ENCODE measurements around the gene TECPR1.
A peak's percentile ranks its signal among the peaks of the same experiment; 100 is the strongest.

The TECPR1 gene

GRCh38 chr7:98284335-98285036, 32.5 kb upstream of the TECPR1 start:
- no peak for DNase-seq

- no peak for DNase-seq
Observed at GRCh38 chr7:98283887-98284222, 31.8 kb upstream of the TECPR1 start.

- no peak for DNase-seq
Observed at GRCh38 chr7:98283127-98283886, 31.3 kb upstream of the TECPR1 start.

GRCh38 chr7:98282703-98283102, 30.7 kb upstream of the TECPR1 start:
- no peak for DNase-seq

GRCh38 chr7:98281757-98282606, 29.9 kb upstream of the TECPR1 start:
- DNase-seq, result no peak

GRCh38 chr7:98280791-98281756, 29.0 kb upstream of the TECPR1 start, which contains the start of gene BRI3:
Gene BRI3, plus strand, starts transcription at chr7:98281686. Its CDS starts 110 bp downstream, at chr7:98281796.
- DNase-seq, result peak; percentile 92

GRCh38 chr7:98280296-98280695, 28.3 kb upstream of the TECPR1 start:
- no peak for DNase-seq

GRCh38 chr7:98278936-98279335, 26.9 kb upstream of the TECPR1 start:
- peak; percentile 17 for DNase-seq

GRCh38 chr7:98278408-98278807, 26.4 kb upstream of the TECPR1 start:
- DNase-seq, result no peak

- DNase-seq, result no peak
Observed at GRCh38 chr7:98276241-98276761, 24.3 kb upstream of the TECPR1 start.

GRCh38 chr7:98267303-98267702, 15.3 kb upstream of the TECPR1 start:
- DNase-seq, result no peak

- DNase-seq, result no peak
Observed at GRCh38 chr7:98266840-98267239, 14.8 kb upstream of the TECPR1 start.

- DNase-seq, result no peak
Observed at GRCh38 chr7:98265841-98266271, 13.8 kb upstream of the TECPR1 start.

- DNase-seq, result no peak
Observed at GRCh38 chr7:98257701-98258100, 5.7 kb upstream of the TECPR1 start.

- DNase-seq, result no peak
Observed at GRCh38 chr7:98256431-98256830, 4.4 kb upstream of the TECPR1 start.

GRCh38 chr7:98254951-98255610, 3.0 kb upstream of the TECPR1 start:
- no peak for DNase-seq

- no peak for DNase-seq
Observed at GRCh38 chr7:98254516-98254915, 2.5 kb upstream of the TECPR1 start.

- no peak for DNase-seq
Observed at GRCh38 chr7:98252425-98253054, 508 bp upstream of the TECPR1 start.

- no peak for DNase-seq
Observed at GRCh38 chr7:98251231-98251600, 816 bp downstream of the TECPR1 start.

GRCh38 chr7:98250789-98251188, 1.2 kb downstream of the TECPR1 start:
- no peak for DNase-seq

- DNase-seq, result no peak
Observed at GRCh38 chr7:98249106-98249505, 2.9 kb downstream of the TECPR1 start.

Data from NCI-H345 (cell line).